NAMALWA (cell line): ENCODE measurements around the gene PADI1.

Source experiments
- DNase-seq: peaks from one replicate; pipeline ENCODE4 v3.0.0-alpha.2; 2015; ENCODE audit warnings: low spot score

The PADI1 gene

GRCh38 chr1:17183388-17184160 is 21.4 kb upstream of the PADI1 start:
- DNase-seq: no peak

- no peak for DNase-seq
These were observed 20.7 kb upstream of the PADI1 start for GRCh38 chr1:17184161-17184665.

- DNase-seq: no peak
These were observed 20.0 kb upstream of the PADI1 start for GRCh38 chr1:17184822-17185484.

GRCh38 chr1:17185485-17185860 is 19.5 kb upstream of the PADI1 start:
- DNase-seq: no peak

GRCh38 chr1:17186216-17186909 is 18.6 kb upstream of the PADI1 start:
- DNase-seq: no peak

- DNase-seq: no peak
These were observed 17.9 kb upstream of the PADI1 start for GRCh38 chr1:17187051-17187450.

- DNase-seq: no peak
These were observed 16.7 kb upstream of the PADI1 start for GRCh38 chr1:17188217-17188616.

GRCh38 chr1:17188889-17189631 is 15.9 kb upstream of the PADI1 start:
- no peak for DNase-seq

GRCh38 chr1:17189632-17189990 is 15.3 kb upstream of the PADI1 start:
- DNase-seq: no peak

- no peak for DNase-seq
These were observed 14.6 kb upstream of the PADI1 start for GRCh38 chr1:17190010-17190995.

GRCh38 chr1:17191990-17192242 is 13.0 kb upstream of the PADI1 start:
- DNase-seq: no peak

- DNase-seq: no peak
These were observed 12.3 kb upstream of the PADI1 start for GRCh38 chr1:17192394-17193221.

- DNase-seq: no peak
These were observed 11.5 kb upstream of the PADI1 start for GRCh38 chr1:17193222-17194132.

- DNase-seq: no peak
These were observed 10.8 kb upstream of the PADI1 start for GRCh38 chr1:17194133-17194475.

- no peak for DNase-seq
These were observed 10.1 kb upstream of the PADI1 start for GRCh38 chr1:17194615-17195528.

- DNase-seq: no peak
These were observed 9.2 kb upstream of the PADI1 start for GRCh38 chr1:17195731-17196130.

- DNase-seq: no peak
These were observed 8.3 kb upstream of the PADI1 start for GRCh38 chr1:17196496-17197185.

- DNase-seq: no peak
These were observed 7.2 kb upstream of the PADI1 start for GRCh38 chr1:17197696-17198095.
